ENCODE results near the gene SERPINB1. TPM values are rescaled to one million over a fixed set of nuclear protein-coding genes. Genes with fewer than 3 reads are reported as not detected.

The SERPINB1 gene
- total RNA-seq, 1 experiment from 2014 or later: 18.4 TPM

DNA sequence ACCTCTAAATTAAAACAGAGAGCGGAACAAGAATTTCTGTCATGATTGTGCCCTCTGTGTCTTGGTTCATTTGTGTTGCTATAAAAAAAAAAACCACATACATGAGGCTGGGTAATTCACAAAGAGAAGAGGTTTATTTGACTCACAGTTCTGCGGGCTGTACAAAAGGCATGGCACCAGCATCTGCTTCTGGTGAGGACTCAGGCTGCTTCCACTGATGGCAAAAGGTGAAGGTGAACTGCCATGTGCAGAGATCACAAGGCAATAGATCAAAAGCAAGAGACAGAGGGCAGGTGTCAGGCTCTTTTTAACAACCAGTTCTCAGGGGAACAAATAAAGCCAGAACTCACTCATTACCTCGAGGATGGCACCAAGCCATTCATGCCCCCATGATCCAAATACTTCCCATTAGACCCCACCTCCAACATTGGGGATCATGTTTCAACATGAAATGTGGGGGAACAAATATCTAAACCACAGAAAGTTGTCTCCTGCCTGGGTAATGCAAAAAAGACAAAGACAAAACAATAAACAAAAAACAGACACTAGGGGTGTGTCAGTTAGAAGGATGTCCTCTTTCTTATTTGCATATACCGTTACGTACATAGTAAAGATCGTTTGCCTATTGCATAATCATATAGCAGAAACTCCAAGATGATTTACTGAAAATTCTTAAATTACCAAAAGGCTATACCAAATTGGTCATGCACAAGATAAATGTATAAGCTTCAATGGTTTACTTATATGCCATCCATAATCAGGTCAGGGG is 44.5 kb upstream of the SERPINB1 start:
- Histone ChIP-seq H2AFZ (ENCODE audit: low read length) (no peak overlapping the region), H3K14ac (ENCODE audit: insufficient read depth, low read length) (no peak overlapping the region), H3K4ac (ENCODE audit: low read depth, low read length) (no peak overlapping the region), H3K27ac (ENCODE audit: insufficient read length, low read depth, low read length) (no peak overlapping the region), H3K4me2 (ENCODE audit: insufficient read depth, insufficient read length, low read length) (no peak overlapping the region), H3K79me1 (ENCODE audit: insufficient read depth, low read depth, low read length, poor library complexity, severe bottlenecking) (no peaks in the 10 kb centered on the region), H2BK120ac (ENCODE audit: low read depth, low read length, poor library complexity, severe bottlenecking) (no peak overlapping the region), H2BK12ac (ENCODE audit: insufficient read length, low read depth, low read length) (no peak overlapping the region), H3K23ac (ENCODE audit: insufficient read length, low read depth, low read length) (no peak overlapping the region), H4K5ac (ENCODE audit: insufficient read length, low read depth, low read length) (no peak overlapping the region), H3K9ac (ENCODE audit: extremely low read depth, insufficient read length, low read length) (no peak overlapping the region), H3K9me3 (ENCODE audit: control insufficient read depth, low read depth, low read length) (no peaks in the 10 kb centered on the region), H4K20me1 (ENCODE audit: control insufficient read depth, insufficient read depth, insufficient read length) (no peaks in the 10 kb centered on the region), H4K91ac (ENCODE audit: insufficient read length, low read depth, low read length) (no peak overlapping the region), H2AK5ac (ENCODE audit: insufficient read length, low read length) (no peak overlapping the region), H2BK20ac (ENCODE audit: low read depth, low read length, poor library complexity, severe bottlenecking) (no peak overlapping the region), H3K18ac (ENCODE audit: insufficient read length, low read depth, low read length) (no peak overlapping the region), H3K79me2 (ENCODE audit: insufficient read depth, low read length) (no peaks in the 10 kb centered on the region), H2BK15ac (ENCODE audit: low read depth, low read length) (no peak overlapping the region), H4K8ac (replicated peaks; ENCODE audit: insufficient read length, low read depth, low read length) (no peak overlapping the region), H3K56ac (ENCODE audit: insufficient read length, low read depth, low read length) (no peak overlapping the region), H3K27me3 (ENCODE audit: insufficient read depth, low read length) (no peaks in the 10 kb centered on the region), H3T11ph (ENCODE audit: low read length) (no peak overlapping the region), H3K4me1 (ENCODE audit: insufficient read depth, low read length) (peaks cover 3% of the 10 kb centered on the region; the same call in 1 of the 2 replicates), H3K23me2 (ENCODE audit: insufficient read length, low read depth, low read length, poor library complexity, severe bottlenecking) (no peaks in the 10 kb centered on the region), H2BK5ac (ENCODE audit: insufficient read length, low read length) (no peak overlapping the region)
- Mint-ChIP-seq H3K4me1 (peaks cover 24 to 31% of the 10 kb centered on the region in 2 experiments), H3K9me3 (no peaks in the 10 kb centered on the region; a peak in 2 of 5 replicates), H3K36me3 (ENCODE audit: insufficient read depth in 1 of 3, low read depth in 3 of 3) (peaks cover 3 to 36% (median 23%) of the 10 kb centered on the region in 3 experiments; a peak in 5 of 7 replicates), H3K4me3 (no peak overlapping the region), H3K27me3 (ENCODE audit: low read depth) (no peaks in the 10 kb centered on the region), H3K27ac (peak overlapping the region in 2 of 3 experiments; percentile 19 to 26; a peak in 3 of 7 replicates)
- no CpG with 5 or more reads among the region's 6 CpGs for WGBS (ENCODE audit: extremely low coverage, insufficient read length, low lambda C conversion rate)
- TF ChIP-seq CTCF (conservative IDR thresholded peaks at IDR 0.05): no peak
- DNase-seq: no peak
